HepG2 (cell line): ENCODE data around the gene EMP2. TPM values are rescaled to one million over a fixed set of nuclear protein-coding genes. Genes with fewer than 3 reads are reported as not detected.

ENCODE experiments used
- ATAC-seq: fragments of 200-7000 bp; cut with Tn5 transposase; 3 replicates; pipeline ENCODE4 v1.9.1; 2020; ENCODE audit warnings: mild to moderate bottlenecking, moderate library complexity
- BruUV-seq: library from RNA; stranded (reverse); fragments of 400-500 nt; replicated peaks from 2 replicates; lab custom pipeline; 2021; lab: Mats Ljungman, UMichigan
- CTCF ChIA-PET: fragments of 300-600 bp; formaldehyde crosslinking; extraction: SDS; loops from one replicate; lab custom pipeline; 2021; ENCODE audit warnings: low total read pairs, inconsistent platforms, low intra/inter-chr PET ratio; lab: Yijun Ruan, JAX
- POLR2A ChIA-PET: fragments of 350-600 bp; sonication (Branson Sonifier 250); formaldehyde crosslinking; loops from one replicate; lab custom pipeline; 2020; ENCODE audit warnings: antibody characterized with exemption, inconsistent platforms; lab: Yijun Ruan, JAX
- DNase-seq: peaks from one replicate; pipeline ENCODE4 v3.0.0-alpha.2; 2015; ENCODE audit warnings: low spot score
- FAIRE-seq: peaks from 3 replicates; lab custom pipeline; 2011; peaks lifted over from hg19 to GRCh38; lab: Jason Lieb, UNC
- H2AFZ ChIP-seq: one replicate; pipeline ENCODE4 v1.6.1; 2011; ENCODE audit warnings: low read length, inconsistent platforms
- H3K27ac ChIP-seq: fragments of 300-600 bp; 3 replicates; pipeline ENCODE4 v1.8.0; 2011; ENCODE audit warnings: mixed run types, mild to moderate bottlenecking, mixed read lengths, low read length, inconsistent platforms; ENCODE audit not compliant: insufficient read depth; ENCODE audit errors: extremely low read length
- H3K27me3 ChIP-seq, 2 experiments: fragments of 200-600 bp in 1 of 2; 2 replicates in 1 of 2; 3 replicates in 1 of 2; pipeline versions ENCODE4 v1.6.0 to v1.8.0; 2011; ENCODE audit warnings: low read length in 2 of 2, mild to moderate bottlenecking in 2 of 2, moderate library complexity in 2 of 2, inconsistent platforms in 1 of 2; ENCODE audit not compliant: insufficient read depth in 2 of 2, control insufficient read depth in 1 of 2
- H3K36me3 ChIP-seq, 2 experiments: fragments of 200-600 bp in 1 of 2; replicated peaks in 1 of 2; 2 replicates in 1 of 2; 3 replicates in 1 of 2; pipeline versions ENCODE4 v1.5.1 to v1.8.0; 2011; ENCODE audit warnings: low read length in 2 of 2, inconsistent platforms in 1 of 2; ENCODE audit not compliant: insufficient read depth in 2 of 2, control insufficient read depth in 1 of 2
- H3K4me1 ChIP-seq: 2 replicates; pipeline ENCODE4 v1.5.1; 2012; ENCODE audit warnings: low read length, inconsistent platforms; ENCODE audit not compliant: insufficient read depth
- H3K4me2 ChIP-seq: 2 replicates; pipeline ENCODE4 v1.6.0; 2011; ENCODE audit warnings: low read depth, low read length, inconsistent platforms
- H3K4me3 ChIP-seq, 3 experiments: fragments of 200-600 bp in 1 of 3; sonication (generic), shearing (Covaris generic) in 1 of 3; replicated peaks in 1 of 3; 2 replicates each; pipeline ENCODE4 v1.5.1; 2011 to 2016; ENCODE audit warnings: low read length in 3 of 3, inconsistent platforms in 2 of 3, low read depth in 2 of 3, mild to moderate bottlenecking in 2 of 3, control low read depth in 1 of 3, mixed read lengths in 1 of 3; ENCODE audit not compliant: insufficient read depth in 1 of 3
- H3K79me2 ChIP-seq: one replicate; pipeline ENCODE4 v1.6.1; 2011; ENCODE audit warnings: low read length, inconsistent platforms; ENCODE audit not compliant: insufficient read depth
- H3K9ac ChIP-seq: 2 replicates; pipeline ENCODE4 v1.6.0; 2011; ENCODE audit warnings: mild to moderate bottlenecking, low read depth, low read length, inconsistent platforms; ENCODE audit not compliant: insufficient read depth
- H3K9me3 ChIP-seq: 2 replicates; pipeline ENCODE4 v1.5.1; 2012; ENCODE audit warnings: mild to moderate bottlenecking, low read length
- H4K20me1 ChIP-seq: 2 replicates; pipeline ENCODE4 v1.6.0; 2011; ENCODE audit warnings: inconsistent platforms, mild to moderate bottlenecking, low read length, moderate library complexity; ENCODE audit not compliant: insufficient read depth
- DMAP1 ChIP-seq: IDR thresholded peaks from 2 replicates; pipeline ENCODE4 v1.6.1; 2016
- NFIB ChIP-seq: sonication (generic); formaldehyde crosslinking; IDR thresholded peaks from 2 replicates; pipeline ENCODE4 v1.9.0; 2021; ENCODE audit warnings: missing genetic modification reagents, mild to moderate bottlenecking, borderline replicate concordance
- RERE ChIP-seq: IDR thresholded peaks from 2 replicates; pipeline ENCODE4 v1.6.1; 2016; ENCODE audit warnings: low read depth, missing genetic modification reagents, missing compliant biosample characterization
- RFXANK ChIP-seq: IDR thresholded peaks from 2 replicates; pipeline ENCODE4 v1.6.1; 2016
- TGIF2 ChIP-seq: IDR thresholded peaks from 2 replicates; pipeline ENCODE4 v1.6.1; 2016; ENCODE audit warnings: control low read depth, missing compliant biosample characterization
- ZNF12 ChIP-seq: sonication (generic); formaldehyde crosslinking; IDR thresholded peaks from 2 replicates; pipeline ENCODE4 v1.5.0; 2020; ENCODE audit warnings: missing genetic modification reagents
- ZNF234 ChIP-seq: sonication (generic); formaldehyde crosslinking; conservative IDR thresholded peaks from 2 replicates; pipeline ENCODE4 v1.5.1; 2020; ENCODE audit warnings: mild to moderate bottlenecking, missing genetic modification reagents
- ZNF556 ChIP-seq: sonication (generic); formaldehyde crosslinking; IDR thresholded peaks from 2 replicates; pipeline ENCODE4 v1.4.0; 2020; ENCODE audit warnings: mild to moderate bottlenecking, missing genetic modification reagents, borderline replicate concordance
- ZNF775 ChIP-seq: sonication (generic); formaldehyde crosslinking; IDR thresholded peaks from 2 replicates; pipeline ENCODE4 v1.4.0; 2020; ENCODE audit warnings: missing genetic modification reagents, mild to moderate bottlenecking, moderate library complexity, borderline replicate concordance
- WGBS: methylation state at CpG from one replicate; pipeline ENCODE4 v1.1.6; 2017; ENCODE audit warnings: low lambda C conversion rate; 5-methylcytosine and 5-hydroxymethylcytosine counted together
- in situ Hi-C: cut with HindIII; loops from 2 replicates; pipeline ENCODE4 v1.10.0; 2017; ENCODE audit warnings: low pct_unique_long_range_greater_than_20kb; ENCODE audit not compliant: extremely low pct_ligation_motif_present
- intact Hi-C: fragments of 100-400 bp; cut with micrococcal nuclease; formaldehyde crosslinking; loops from one replicate; pipeline ENCODE4 v1.10.0; 2022; ENCODE audit not compliant: unreplicated experiment
- polyA plus RNA-seq, 8 experiments: library from polyadenylated mRNA; depleted of rRNA in 3 of 8; stranded (reverse) in 7 of 8; unstranded in 1 of 8; fragments of >200 nt; fragmentation: Illumina TruSeq in 4 of 8; extraction: Trizol in 4 of 8; gene quantifications; 2 replicates each; pipeline versions ENCODE4 v1.2.1 to v1.2.3, GENCODE V29; 2011 to 2016; ENCODE audit warnings: low read depth in 4 of 8, missing spikeins in 1 of 8, mixed read lengths in 1 of 8; ENCODE audit not compliant: insufficient read depth in 1 of 8
- total RNA-seq, 5 experiments: library from RNA; depleted of rRNA; stranded (reverse); fragments of >200 nt; fragmentation: Illumina TruSeq; extraction: Trizol; gene quantifications; 2 replicates each; pipeline ENCODE4 v1.2.3, GENCODE V29; 2016; ENCODE audit warnings: low read depth in 1 of 5
- TF ChIP-seq, protein P1 (sequence below): IDR thresholded peaks from 2 replicates; pipeline ENCODE4 v1.6.1; 2016

The EMP2 gene
- total and polyA plus RNA-seq, 2 of the 13 experiments (the other 11 are each of a cell fraction or from before 2014, with no cell fraction given): 24.6 to 91.2 TPM

GRCh38 chr16:10629592-10629963, 49.2 kb upstream of the EMP2 start (continued):
- no peak for TF ChIP-seq ZNF775 (CRISPR knock-in tag)

DNA sequence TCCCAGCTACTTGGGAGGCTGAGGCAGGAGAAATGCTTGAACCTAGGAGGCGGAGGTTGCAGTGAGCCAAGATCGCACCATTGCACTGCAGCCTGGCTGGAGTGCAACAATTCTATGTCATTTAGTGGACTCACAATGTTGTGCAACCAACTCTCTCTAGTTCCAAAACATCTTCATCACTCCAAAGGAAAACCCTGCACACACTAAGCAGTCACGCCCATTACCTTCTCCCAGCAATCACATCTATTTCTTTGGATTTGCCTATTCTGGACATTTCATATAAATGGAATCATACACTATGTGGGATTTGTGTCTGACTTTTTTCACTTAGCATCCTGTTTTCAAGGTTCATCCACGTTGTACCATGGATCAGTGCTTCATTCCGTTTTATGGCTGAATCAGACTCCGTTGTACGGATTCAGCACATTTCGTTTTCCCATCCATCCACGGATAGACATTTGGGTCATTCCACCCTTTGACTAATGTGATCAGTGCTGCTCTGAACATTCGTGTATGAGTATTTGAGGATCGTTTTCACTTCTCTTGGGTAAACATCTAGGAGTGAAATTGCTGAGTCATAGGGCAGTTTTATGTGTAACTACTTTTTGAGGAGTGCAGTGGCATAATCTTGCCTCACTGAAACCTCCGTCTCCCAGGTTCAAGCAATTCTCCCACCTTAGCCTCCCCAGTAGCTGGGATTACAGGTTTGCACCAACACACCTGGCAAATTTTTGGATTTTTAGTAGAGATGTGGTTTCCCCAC, 45.4 kb upstream of the EMP2 start:
- Histone ChIP-seq H3K27me3 (0 out of 5 replicates have a peak, but pooled peaks cover 0 to 2% of the 10 kb centered on the region in 2 experiments), H4K20me1 (no peaks in the 10 kb centered on the region), H3K9ac (no peak overlapping the region), H3K36me3 (no peaks in the 10 kb centered on the region), H3K9me3 (no peaks in the 10 kb centered on the region), H3K27ac (peak overlapping the region; percentile 3), H3K4me3 (no peak overlapping the region), H3K79me2 (no peaks in the 10 kb centered on the region), H3K4me2 (peak overlapping the region; percentile 43), H2AFZ (no peak overlapping the region), H3K4me1 (peaks cover 93% of the 10 kb centered on the region)
- ATAC-seq (no peak), DNase-seq (peak; percentile 67), FAIRE-seq (peak; percentile 30)
- CTCF ChIA-PET: no interaction called here
- WGBS: 53% methylated on average over 12 of the region's 12 CpGs
- intact Hi-C loops (no loop called here), in situ Hi-C loops (no loop called here)
- POLR2A ChIA-PET: interaction anchor here (2.0 kb wide), 1 partner anchor 21 kb away, joined by 7 read pairs; no protein-coding TSS in a partner anchor
- no TSS peak for BruUV-seq
- TF ChIP-seq ZNF556 (CRISPR knock-in tag): peak; percentile 25; the same call in 1 of the 2 replicates
- TF ChIP-seq NFIB (CRISPR knock-in tag): no peak
- no peak for TF ChIP-seq ZNF234 (CRISPR knock-in tag)
- peak; percentile 54; the same call in 1 of the 2 replicates for TF ChIP-seq TGIF2 (CRISPR knock-in tag)
- TF ChIP-seq, protein P1, sequence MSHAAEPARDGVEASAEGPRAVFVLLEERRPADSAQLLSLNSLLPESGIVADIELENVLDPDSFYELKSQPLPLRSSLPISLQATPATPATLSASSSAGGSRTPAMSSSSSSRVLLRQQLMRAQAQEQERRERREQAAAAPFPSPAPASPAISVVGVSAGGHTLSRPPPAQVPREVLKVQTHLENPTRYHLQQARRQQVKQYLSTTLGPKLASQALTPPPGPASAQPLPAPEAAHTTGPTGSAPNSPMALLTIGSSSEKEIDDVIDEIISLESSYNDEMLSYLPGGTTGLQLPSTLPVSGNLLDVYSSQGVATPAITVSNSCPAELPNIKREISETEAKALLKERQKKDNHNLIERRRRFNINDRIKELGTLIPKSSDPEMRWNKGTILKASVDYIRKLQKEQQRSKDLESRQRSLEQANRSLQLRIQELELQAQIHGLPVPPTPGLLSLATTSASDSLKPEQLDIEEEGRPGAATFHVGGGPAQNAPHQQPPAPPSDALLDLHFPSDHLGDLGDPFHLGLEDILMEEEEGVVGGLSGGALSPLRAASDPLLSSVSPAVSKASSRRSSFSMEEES (CRISPR knock-in tag): peak; percentile 22; the same call in 1 of the 2 replicates
- 0 out of 2 replicates have a peak, but pooled peaks have one; percentile 15 for TF ChIP-seq RERE (CRISPR knock-in tag)
- TF ChIP-seq RFXANK (CRISPR knock-in tag): no peak
- TF ChIP-seq ZNF12 (CRISPR knock-in tag): peak; percentile 59; the same call in 1 of the 2 replicates
- no peak for TF ChIP-seq DMAP1 (CRISPR knock-in tag)
